Fibroblast of mammary gland (primary cell): Measurements from ENCODE around the gene TJAP1.
A peak's percentile ranks its signal among the peaks of the same experiment; 100 is the strongest.
"Not testable (repeated sequence)": the region's sequence is repeated elsewhere in the genome, so short reads cannot be mapped to it uniquely, and the experiment has no call there.

Experiments used
- DNase-seq: peaks from one replicate; pipeline ENCODE4 v3.0.0-alpha.2; 2010; ENCODE audit warnings: low read depth
- H3K4me3 ChIP-seq: 2 replicates; pipeline ENCODE4 v1.5.1; 2011; ENCODE audit warnings: low read depth, mild to moderate bottlenecking, low read length, moderate library complexity; ENCODE audit not compliant: control insufficient read depth
- CTCF ChIP-seq: conservative IDR thresholded peaks from 2 replicates; pipeline ENCODE4 v1.5.1; 2011; ENCODE audit warnings: low read depth, low read length, inconsistent platforms; ENCODE audit not compliant: control insufficient read depth, insufficient read depth

TJAP1 gene

GRCh38 chr6:43494321-43494720 is 17.0 kb downstream of the TJAP1 start:
- no peak for DNase-seq
- H3K4me3 ChIP-seq = no peak overlapping the region
- TF ChIP-seq CTCF = no peak

DNA sequence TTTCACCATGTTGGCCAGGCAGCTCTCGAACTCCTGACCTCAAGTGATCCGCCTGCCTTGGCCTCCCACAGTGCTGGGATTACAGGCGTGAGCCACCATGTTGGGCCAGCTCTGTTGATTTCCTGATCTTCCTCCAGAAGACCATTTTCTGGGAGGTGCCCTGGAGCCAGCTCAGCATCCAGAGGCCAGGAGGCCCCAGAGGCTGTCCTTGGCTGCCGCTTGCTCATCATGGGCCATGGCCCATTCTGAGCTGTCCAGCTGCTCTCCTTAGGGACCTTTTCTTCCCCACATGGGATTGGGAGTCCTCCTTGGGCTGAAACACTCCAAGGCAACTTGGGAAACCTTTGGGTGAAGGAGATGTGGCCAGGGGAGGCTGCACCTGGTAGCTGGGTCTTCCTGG is 17.4 kb downstream of the TJAP1 start:
- DNase-seq = no peak
- no peak for TF ChIP-seq CTCF
- no peak overlapping the region for H3K4me3 ChIP-seq

GRCh38 chr6:43495409-43495941 is 18.1 kb downstream of the TJAP1 start:
- TF ChIP-seq CTCF = peak; percentile 18
- DNase-seq = peak; percentile 17
- no peak overlapping the region for H3K4me3 ChIP-seq

DNA sequence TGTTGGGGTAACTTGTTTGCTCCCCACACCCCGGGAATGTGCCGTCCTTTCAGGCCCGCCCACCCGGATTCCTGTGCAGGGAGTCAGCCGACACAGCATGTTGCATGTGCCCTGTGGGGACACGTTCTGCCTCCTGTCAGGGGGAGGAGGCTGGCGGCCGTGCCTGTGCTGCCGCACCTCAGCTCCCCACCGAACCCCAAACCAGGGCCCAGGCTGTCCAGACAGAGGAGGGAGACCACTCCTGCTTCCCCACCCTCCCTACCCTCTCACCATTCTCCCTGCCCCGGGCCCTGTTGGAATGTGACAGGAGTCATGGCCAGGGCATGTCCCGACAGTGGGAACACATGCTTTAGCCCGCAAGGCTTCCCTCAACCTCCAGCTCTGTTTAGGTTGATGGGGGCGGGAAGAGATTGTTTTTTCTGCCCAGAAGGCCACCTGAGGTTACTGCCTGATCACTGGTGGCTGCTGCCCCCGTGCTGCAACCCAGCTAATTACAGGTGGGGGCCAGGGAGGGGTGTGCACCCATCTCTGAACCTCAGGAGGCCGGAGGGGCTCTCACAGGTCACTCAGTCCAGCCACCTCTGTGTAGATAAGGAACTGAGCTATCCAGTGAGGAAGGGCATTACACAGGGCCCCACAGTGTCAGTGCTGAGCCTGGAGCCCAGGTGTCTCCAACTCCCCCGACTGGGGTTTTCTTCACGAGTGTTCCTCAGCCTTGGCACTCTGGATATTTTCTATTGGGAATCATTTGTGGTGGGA is 19.2 kb downstream of the TJAP1 start:
- peak; percentile 61 for TF ChIP-seq CTCF
- H3K4me3 ChIP-seq = no peak overlapping the region
- peak; percentile 62 for DNase-seq

GRCh38 chr6:43497129-43497396 is 19.7 kb downstream of the TJAP1 start:
- no peak for TF ChIP-seq CTCF
- no peak overlapping the region for H3K4me3 ChIP-seq
- DNase-seq = no peak

- DNase-seq = no peak
- no peak overlapping the region for H3K4me3 ChIP-seq
- no peak for TF ChIP-seq CTCF
Observed at GRCh38 chr6:43497689-43498088, 20.3 kb downstream of the TJAP1 start.

DNA sequence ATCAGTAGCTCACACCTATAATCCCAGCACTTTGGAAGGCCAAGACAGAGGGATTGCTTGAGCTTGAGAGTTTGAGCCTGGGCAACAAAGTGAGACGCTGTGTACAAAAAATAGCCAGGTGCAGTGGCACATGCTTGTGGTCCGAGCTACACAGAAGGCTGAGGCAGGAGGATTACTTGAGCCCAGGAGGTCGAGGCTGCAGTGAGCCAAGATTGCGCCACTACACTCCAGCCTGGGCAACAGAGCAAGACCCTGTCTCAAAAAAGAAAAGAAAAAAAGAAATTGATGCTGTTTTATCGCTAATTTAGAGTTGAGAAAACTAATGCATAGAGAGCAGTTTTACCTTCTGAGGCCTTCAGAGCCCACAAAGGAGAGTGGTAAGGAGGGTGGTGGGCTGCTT is 20.9 kb downstream of the TJAP1 start:
- not testable (repeated sequence) for H3K4me3 ChIP-seq, DNase-seq
